Colon (tissue), 2 donors: ENCODE measurements around the gene PNMA8C.
"Not testable (repeated sequence)": the region's sequence is repeated elsewhere in the genome, so short reads cannot be mapped to it uniquely, and the experiment has no call there.

Source experiments
- FAIRE-seq: peaks from 2 replicates; lab custom pipeline; 2012; peaks lifted over from hg19 to GRCh38; lab: Jason Lieb, UNC
- donor health status: control.
- donor health status: control.

The PNMA8C gene

DNA sequence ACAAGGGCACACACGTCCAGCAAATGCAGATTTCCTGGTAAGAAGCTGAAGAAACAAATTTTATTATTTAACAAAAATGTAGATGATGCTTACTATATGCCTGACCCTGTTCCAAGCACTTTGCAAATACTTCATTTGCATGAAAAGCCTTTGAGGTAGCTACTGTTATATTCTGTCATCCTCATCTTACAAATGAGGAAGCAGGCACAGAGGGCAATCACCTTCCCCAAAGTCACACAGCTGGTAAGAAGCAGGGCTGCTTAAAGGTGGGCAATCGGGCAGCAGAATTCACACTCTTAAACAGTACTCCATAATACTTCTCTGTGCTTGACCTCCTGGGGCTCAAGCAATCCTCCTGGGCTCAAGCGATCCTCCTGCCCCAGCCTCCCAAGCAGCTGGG, 18.3 kb upstream of the PNMA8C start:
- FAIRE-seq = no peak

DNA sequence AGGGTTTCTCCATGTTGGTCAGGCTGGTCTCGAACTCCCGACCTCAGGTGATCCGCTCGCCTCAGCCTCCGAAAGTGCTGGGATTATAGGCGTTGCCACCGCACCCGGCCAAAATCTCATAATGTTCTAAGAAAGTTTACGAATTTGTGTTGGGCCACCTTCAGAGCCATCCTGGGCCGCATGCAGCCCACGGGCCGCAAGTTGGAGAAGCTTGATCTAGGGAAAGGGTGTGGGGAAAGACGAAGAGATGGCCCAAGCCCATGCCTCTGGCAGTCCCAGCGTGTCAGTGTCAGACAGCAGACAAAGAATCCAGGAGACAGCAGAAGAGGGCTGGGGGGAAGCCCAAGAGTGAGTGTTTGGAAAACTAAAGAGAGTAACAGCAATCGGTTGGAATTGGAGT, 17.3 kb upstream of the PNMA8C start:
- no peak for FAIRE-seq

DNA sequence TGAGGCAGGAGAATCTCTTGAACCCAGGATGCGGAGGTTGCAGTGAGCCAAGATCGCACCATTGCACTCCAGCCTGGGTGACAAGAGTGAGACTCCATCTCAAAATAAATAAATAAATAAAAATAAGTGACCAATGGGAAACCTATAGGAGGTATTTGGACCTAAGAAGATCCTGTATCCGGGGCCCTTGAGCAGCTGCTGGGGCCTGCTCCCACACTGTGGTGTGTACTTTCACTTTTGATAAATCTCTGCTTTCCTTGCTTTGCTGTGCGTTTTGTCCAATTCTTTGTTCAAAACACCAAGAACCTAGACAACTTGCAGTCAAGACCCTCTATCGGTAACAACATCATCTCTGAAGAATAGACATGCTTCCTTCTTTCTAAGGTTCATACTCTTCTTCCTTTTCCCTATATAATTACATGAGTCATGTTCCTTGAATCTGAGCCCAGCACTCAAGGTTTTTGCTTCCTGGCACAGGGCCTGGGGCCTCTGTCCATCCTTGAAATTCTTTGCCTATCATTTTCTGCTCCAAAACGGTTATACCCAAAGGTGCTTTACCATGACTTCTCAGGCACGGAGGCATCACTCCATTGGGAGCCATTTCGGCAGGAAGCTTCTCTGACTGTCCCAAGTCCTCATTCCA, 14.2 kb upstream of the PNMA8C start:
- FAIRE-seq = no peak

DNA sequence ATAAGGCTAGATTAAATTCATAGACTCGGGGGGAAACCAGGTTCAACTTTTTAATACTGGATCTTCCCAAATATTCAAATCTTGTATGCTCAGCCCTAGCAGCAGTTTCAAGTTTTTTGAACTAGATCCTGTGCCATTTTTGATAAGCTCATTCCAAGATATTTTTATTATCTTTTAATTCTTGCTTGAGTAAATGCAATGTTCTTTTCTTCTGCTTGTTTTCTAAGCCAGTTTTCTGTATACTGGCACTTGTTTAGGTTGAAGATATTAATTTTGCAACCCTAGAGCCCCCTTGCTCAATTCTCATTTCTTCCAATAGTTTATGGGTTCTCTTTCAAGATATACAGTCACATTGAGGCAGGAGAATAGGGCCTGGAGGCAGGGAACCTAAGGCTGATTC, 13.1 kb upstream of the PNMA8C start:
- no peak for FAIRE-seq

DNA sequence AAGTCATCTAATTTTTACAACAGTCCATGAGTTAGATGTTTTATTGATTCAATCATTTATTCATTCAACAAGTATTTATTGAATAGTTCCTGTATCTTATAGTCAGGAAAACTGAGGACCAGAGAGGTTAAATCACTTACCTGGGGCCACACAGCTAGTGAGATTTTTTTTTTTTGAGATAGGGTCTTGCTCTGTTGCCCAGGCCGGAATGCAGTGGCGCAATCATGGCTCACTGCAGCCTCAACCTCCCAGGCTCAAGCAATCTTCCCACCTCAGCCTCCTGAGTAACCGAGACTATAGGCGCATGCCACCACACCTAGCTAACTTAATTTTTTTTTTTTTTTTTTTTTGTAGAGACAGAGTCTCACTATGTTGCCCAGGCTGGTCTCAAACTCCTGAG, 7.0 kb upstream of the PNMA8C start:
- not testable (repeated sequence) for FAIRE-seq

DNA sequence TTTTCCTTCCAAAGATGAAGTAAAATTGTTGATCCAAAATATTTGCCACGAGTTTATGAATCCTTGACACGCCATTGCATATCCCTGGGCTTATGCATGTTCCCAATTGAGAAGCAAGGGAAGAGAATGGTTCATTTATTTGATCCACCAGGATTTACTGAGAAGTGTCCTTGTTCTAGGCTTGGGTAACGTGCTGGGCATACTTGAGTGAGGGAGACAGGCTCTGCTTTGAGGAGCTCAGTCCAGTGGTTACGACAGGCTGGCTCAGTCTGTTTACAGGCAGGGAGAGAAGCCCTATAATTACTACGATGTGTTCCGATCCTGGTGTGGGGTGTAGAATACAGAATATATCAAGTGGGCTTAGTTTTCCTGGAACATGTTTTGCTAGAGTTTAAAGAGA, 6.3 kb upstream of the PNMA8C start:
- no peak for FAIRE-seq

DNA sequence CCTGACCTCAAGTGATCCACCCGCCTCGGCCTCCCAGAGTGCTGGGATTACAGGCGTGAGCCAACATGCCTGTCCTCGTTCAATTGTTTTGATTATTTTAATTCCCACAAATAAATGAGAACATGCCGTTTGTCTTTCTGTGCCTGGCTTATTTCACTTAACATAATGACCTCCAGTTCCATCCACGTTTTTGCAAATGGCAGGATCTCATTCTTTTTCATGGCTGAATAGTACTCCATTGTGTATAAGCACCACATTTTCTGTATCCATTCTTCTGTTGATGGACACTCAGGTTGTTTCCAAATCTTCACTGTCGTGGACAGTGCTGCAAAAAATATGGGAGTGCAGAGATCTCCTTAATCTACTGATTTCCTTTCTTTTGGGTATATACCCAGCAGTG, 4.7 kb upstream of the PNMA8C start:
- not testable (repeated sequence) for FAIRE-seq

DNA sequence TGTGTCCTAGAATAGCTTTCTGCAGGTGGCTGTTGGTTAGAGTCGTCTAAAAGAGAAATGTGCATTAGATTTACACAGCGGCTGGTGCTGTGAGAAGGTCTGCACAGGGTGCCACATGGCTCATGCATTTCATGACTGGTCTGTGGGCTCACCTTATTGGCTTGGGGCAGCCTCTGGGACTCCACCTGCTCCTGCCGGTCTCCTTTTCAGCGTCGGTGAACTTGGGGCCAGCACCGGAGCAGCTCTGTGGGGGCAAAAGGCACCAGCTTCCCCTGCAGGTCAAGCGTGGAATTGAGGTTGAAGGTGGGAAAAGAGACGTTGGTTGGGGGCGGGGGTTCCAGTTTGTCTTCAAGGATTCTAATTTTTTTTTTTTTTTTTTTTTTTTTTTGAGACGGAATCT, 3.1 kb upstream of the PNMA8C start:
- FAIRE-seq = no peak

DNA sequence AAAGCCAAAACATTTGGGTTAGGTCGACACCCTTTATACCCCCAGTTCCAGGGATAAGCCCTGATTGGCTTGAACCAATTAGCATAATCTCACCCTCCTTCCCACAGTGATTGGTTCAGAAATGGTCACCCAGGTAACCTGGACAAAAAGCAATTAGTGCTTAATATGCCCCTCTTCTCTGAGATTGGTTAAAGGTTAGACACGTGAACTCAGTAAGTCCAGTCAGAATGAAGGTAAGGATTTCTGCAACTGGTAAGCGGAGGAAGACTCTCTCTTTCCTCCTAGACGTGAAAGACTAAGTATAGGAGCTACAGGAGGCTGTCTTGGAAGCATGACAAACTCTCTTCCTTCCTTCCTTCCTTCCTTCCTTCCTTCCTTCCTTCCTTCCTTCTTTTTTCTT, 1.3 kb upstream of the PNMA8C start:
- no peak for FAIRE-seq

DNA sequence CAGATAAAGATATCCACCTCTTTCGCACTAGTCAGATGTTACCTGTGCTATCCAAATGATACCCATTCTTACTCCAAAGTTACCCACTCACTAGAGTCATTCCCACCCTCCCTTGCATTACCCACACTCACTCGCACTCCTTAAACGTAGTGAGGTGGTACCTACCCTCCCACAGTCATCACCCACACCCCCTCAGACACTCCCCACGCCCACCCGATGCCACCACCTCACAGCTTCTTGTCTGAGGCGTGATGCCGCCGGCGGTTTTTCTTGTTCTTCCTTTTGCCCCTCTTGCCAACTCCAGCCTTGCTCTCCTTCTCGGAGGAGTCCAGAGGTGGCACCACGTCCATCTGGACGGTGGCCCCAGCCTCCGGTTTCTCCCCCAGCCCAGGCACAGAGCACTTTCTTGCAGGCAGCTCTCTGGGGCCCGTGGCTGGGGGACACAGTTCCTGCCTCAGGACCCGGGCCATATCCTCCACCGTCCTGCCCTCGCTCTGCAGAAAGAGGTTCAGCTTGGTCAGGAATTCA, 1.2 kb downstream of the PNMA8C start:
- no peak for FAIRE-seq

DNA sequence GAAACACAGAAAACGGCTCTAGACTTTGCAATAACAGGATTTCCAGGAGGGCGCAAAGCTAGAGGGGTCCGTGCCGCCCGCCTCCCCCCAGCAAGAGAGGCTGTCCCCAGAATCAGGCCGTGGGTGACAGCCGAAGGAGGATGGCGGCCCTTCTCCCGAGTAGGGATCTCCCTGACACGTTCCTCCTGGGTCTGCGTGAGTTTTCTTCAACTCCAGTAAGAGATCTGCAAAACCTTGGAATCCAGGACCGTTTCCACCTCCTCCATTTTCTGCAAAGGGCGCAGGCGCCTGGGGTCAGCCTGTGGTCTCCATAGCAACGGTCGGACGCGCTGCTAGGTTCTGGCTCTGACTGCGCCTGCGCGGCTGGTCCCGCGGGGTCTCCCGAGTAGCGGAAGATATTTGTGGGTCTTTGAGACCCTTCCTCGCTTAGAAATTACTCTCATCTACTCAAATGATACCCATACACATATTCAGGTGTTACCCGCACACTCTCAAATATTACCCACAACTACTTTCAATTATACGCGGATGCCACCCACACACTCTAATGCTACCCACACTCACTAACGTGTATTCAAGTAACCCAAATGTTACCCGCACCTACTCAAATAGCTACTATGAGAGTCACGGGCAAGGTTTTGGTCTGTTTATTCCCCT, 2.1 kb downstream of the PNMA8C start:
- no peak for FAIRE-seq

DNA sequence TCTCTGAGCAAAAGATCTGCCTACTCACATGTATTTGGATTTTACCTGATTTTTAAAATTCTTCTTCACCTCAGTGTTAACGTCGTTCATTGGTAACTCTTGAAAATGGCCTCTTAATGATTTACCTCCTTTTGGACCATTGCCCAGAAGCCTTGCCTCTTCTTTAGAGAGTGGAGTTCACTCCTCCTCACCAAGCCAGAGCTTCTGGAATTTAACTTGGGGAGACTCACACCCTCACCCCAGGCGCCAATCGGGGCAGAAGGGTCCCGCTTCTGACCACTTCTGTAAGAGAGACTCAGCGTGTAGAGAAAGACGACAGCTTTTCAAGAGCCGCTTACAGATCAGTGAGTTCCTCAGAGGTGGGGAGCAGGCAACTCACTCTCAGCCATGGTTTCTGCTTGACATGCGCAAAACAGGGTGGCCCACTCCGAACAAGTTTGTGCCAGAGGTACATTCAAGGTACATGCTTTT, 2.7 kb downstream of the PNMA8C start:
- FAIRE-seq = no peak

DNA sequence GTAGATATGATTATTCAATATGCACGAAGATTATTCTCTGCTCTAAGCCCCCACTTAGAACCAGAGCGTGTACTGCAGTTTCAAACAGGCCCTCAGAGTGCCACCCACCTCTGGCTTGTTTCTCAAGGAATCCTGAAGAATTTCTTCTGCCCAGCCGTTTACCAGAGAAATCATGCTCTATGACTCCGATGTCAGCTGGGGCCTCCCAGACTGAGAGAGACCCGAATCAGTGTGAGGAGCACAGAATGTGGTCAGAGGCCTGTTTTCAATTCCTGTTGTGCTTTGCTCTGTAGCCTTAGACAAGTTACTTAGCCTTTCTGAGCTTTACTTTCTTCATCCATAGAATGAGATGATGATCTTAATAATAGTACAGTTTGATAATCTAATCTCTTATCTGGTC, 5.5 kb downstream of the PNMA8C start:
- no peak for FAIRE-seq

DNA sequence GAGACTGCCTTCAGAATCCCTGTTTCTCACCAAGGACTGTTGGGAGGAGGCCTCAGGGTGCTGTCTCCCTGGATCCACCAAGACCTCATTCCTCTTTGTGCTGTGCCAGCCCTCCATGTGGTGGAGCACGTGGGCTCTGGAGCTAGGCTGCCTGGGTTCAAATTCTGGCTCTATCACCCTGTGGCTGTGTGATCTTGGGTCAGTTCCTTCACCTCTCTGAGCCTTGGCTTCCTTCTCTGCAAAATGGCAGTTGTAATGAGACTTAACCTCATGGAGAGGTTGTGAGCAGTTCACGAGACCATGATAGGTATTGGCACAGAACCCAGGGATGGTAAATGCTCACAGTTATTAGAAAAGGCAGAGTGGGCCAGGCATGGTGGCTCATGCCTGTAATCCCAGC, 6.4 kb downstream of the PNMA8C start:
- no peak for FAIRE-seq

DNA sequence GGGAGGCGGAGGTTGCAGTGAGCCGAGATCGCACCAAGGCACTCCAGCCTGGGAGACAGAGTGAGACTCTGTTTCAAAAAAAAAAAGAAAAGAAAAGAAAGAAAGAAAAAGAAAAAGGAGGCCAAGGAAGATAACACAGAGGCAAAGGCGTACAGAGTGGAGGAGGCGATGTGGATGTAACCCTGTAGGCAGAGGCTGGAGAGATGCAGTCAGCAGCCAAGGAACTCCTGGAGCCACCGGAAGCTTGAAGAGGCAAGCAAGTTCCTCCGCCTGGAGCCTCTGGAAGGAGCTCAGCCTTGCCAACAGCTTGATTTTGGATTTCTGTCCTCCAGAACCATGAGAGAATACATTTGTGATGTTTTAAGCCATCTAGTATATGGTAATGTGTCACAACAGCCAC, 8.7 kb downstream of the PNMA8C start:
- no peak for FAIRE-seq

DNA sequence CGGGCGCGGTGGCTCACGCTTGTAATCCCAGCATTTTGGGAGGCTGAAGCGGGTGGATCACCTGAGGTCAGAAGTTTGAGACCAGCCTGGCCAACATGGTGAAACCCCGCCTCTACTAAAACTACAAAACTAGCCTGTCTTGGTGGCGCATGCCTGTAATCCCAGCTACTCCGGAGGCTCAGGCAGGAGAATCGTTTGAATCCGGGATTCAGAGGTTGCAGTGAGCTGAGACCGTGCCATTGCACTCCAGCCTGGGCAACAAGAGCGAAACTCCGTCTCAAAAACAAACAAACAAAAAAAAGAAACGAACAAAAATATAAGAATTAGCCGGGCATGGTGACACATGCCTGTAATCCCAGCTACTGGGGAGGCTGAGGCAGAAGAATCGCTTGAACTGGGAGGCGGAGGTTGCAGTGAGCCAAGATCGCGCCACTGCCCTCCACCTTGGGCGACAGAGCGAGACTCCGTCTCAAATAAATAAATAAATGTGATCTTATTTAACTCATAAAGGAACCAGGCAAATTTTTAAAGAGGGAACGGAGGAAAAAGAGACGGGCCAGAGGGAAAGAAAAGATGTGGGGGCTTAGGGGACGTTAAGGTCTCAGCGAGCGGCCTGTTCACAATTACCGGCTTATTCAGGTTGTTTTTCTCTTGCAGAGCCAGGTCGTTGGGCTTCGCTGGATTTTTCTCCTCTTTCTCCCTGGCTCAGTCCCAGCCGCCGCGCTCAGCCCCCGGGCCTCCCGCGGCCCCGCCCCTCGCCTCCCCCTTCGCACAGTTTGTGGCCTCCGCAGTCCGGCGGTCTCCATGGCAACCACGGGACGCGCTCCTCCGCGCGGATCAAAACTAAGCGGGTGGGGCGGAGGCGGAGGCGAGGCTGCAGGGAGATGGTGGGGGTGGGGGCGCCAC, 12.7 kb downstream of the PNMA8C start:
- not testable (repeated sequence) for FAIRE-seq

DNA sequence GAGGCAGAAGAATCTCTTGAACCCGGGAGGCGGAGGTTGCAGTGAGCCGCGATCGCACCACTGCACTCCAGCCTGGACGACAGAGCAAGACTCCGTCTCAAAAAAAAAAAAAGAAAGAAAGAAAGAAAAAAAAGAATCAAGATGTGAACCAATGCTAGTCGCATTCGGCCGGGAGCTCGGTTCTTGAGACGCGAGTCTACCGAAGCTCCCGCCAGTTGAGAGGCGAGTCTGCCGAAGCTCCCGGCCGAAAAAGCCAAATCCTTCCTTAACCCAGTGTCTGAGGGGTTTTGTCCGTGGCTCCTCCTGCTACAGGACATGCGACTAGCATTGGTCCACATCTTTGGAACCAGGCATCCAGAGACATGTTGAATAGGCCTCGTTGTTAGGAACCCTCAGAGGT, 13.8 kb downstream of the PNMA8C start:
- FAIRE-seq = not testable (repeated sequence)

DNA sequence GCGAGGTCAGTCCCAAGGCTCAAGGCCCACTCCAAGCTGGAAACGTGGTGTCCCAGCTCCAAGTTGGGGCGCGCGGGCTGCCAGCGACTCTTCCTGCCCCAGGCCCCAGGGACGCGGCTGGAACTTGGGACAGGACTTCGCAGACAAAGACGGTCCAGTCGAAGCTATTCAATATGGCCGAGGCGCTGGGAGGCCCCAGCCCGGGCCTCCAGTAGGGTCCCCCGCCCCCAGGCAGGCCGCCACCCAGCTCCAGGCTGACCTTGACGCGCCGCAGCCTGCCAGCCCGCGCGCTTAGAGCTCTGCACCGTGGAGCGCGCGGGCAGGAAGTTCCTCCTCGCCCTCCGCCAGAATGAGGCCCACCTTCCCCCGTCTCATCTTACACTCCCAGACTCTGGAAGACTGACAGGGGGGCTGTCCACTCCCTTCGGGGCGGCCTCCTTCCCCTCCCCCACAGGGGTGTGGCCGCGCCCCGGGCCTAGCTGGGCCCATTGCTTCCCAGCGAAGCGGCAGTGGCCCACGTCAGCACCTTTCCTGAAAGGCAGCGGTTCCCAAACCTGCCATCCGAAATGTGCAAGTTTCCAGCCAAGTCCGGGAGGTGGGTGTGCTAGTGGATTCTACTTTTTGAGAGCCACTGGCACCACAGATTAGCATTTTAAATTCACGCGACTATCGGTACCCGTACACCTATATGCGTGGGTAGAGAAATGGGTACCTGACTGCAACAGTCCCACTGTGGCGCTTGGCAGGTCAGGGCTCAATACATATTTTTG, 15.3 kb downstream of the PNMA8C start, which contains the start of gene CCDC8:
TSS of gene CCDC8 (minus strand) at position 303 of the 770 bp plus-strand sequence. CDS start 754 bp downstream, outside the sequence.
- FAIRE-seq = no peak

DNA sequence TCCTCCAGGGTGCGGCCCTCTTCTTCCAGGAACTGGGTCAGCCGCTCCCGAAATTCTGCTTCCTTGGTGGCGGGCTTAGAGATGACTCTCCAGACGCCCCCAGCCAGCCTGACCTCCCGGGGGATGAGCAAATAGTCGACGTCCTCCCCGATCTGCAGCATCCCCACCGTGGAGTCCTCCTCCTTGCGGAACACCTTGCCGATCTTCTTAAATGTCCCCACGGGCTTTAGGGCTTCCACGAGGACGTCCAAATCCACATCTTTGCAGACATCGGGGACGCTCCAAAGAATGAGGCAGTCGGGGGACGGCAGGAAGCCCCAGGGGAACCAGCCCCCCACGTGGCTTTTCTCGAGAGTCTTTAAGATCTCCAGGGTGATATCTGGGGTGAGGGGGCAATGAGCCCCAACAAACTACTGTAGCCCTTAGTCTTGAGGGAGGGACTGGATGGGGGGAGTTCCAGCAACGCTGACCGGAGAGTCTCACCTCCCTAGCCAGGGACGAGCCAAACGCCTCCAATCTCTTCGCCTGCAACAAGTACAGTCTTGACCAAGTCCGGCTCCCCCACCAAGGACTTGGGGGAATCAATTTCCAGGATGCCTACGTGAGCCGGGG, 16.0 kb downstream of the PNMA8C start:
- FAIRE-seq = no peak

DNA sequence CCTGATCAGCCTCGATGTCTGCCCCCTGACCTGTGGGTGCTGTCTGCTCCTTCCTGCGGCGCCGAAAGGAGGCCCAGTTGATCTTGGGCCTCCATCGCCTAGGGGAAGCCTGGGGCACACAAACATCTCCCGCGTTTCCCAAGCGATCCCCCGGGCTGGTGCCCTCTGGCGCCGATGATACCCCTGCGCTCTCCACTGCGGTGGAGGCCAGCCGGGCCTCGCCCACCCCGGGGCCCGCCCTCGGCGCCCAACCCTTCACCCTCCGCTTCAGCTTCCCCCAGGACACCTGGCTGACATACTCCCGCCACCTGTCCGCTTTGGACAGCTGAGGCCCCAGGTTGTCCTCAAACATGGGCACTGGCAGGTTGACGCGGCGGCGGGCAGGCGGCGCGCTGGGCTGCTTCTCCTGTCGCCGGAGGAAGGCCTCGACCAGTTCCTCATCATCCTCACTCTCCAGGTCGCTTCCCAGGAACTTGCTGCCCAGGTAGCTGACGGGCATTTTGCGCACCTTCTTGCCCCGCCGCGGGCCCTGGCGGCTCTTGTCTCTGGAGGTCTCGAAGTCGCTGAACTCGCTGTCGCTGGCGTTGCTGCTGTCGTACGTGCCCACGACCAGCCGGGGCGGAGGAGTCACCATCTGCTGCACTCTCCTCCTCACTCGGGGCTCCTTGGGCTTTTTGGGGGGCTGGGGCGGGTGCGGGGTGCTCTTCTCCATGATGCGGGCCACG, 16.6 kb downstream of the PNMA8C start:
- FAIRE-seq = no peak
